Mesenteric fat pad (tissue), 1 donor: ENCODE measurements around the gene NIPAL3. TPM values are rescaled to one million over a fixed set of nuclear protein-coding genes. Genes with fewer than 3 reads are reported as not detected.

Source experiments
- DNase-seq: peaks from one replicate; pipeline ENCODE4 v3.0.0-alpha.2; 2020; ENCODE audit warnings: low spot score
- total RNA-seq: library from RNA; stranded (reverse); fragmentation: NEBNext Ultra II Directional; extraction: Animal tissue kit (Norgen Biotek cat#: 25700); gene quantifications from one replicate; pipeline ENCODE4 v1.2.1, GENCODE V29; 2021
- donor health status: DM: yes; HTN: yes; CAD: no.

The NIPAL3 gene
- total RNA-seq, 1 donor from 2014 or later = 9.6 TPM

DNA sequence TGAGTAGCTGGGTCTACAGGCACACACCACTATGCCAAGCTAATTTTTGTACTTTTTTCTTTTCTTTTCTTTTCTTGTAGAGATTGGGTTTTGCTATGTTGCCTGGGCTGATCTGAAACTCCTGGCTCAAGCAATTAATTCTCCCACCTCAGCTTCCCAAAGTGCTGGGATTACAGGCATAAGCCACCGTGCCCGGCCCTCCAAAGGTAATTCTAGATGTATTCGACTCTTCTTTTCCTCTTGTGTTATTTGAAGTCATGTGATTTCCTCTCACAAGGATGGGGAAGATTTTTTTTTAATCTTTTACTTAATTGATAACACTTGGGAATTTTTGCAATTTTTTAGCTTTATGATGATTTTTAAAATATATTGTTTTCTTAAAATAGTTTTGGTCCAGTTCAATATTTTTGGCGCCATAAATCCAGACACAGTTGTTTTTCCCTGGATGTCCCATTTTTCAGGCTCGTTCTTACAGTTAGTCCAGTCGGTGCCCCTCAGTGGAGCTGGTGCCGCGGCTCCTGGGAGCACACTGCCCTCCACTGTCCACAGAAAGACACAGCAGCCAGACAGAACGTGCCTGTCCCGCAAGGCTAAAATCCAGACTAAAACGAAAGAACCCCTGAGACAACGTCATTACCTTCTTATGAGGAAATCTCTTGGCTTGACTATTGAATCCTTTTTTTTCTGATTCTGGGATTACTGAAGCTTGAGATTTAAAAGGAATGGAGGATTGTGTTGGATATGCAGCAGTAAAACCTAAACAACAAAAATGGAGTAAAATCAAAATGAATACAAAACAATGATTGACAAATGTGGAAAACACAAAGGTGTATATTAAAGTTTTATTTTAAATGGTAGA is 24.4 kb upstream of the NIPAL3 start:
- no peak for DNase-seq

GRCh38 chr1:24391882-24392603 is 23.6 kb upstream of the NIPAL3 start:
- no peak for DNase-seq

GRCh38 chr1:24392604-24392946 is 23.0 kb upstream of the NIPAL3 start:
- no peak for DNase-seq

DNA sequence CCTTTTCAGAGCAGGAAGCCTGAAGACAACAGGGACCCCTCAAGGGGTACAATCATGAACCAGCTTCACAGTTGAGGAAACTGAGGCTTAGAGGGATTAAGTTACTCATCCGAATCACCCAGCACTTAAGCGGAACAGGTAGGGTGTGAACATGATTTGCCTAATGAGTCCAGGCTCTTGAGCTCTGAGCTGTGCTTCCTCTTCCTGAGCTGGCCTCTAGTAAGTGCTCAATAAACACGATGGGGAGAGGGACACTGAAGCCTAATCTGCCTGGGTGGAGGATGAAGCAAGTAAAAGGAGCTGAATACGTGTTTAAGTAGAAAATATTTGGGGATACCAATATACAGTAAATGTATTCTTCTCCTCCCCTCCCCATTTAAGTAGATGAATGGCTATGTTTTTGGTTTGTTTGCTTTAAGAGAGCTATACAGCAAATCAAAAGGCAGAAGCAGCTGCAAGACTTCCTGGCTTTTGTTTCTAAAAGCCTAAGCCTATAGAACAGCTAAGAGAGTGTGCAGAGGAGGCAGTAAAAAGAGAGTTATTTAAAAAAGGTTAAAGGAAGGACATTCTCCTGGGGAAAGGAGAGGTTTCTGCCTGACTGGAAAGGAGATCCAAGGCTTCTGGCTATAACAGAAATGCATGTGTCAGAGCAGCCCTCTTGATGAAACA is 22.5 kb upstream of the NIPAL3 start:
- DNase-seq = no peak

- no peak for DNase-seq
Measured at GRCh38 chr1:24393892-24394291, 21.7 kb upstream of the NIPAL3 start.

- no peak for DNase-seq
Measured at GRCh38 chr1:24400065-24400464, 15.5 kb upstream of the NIPAL3 start.

GRCh38 chr1:24403806-24404205 is 11.8 kb upstream of the NIPAL3 start:
- DNase-seq = no peak

DNA sequence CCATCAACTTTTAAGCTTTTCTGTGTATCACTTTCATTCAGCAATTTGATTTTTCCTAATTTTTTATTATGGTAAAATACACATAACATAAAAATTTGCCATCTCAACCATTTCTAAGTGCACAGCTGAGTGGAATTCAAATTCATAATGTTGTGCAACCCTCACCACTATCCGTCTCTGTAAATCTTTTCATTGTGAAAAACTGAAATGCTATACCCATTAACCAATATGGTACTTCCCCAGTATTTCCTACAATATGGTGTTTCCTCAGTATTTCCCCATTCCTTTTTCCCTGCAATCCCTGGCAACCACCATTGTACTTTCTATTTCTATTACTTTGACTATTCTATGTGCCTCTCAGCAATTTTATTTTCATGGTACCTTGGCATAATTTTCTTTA is 8.8 kb upstream of the NIPAL3 start:
- DNase-seq = no peak

- no peak for DNase-seq
Measured at GRCh38 chr1:24409535-24409934, 6.1 kb upstream of the NIPAL3 start.

- DNase-seq = no peak
Measured at GRCh38 chr1:24410750-24411149, 4.9 kb upstream of the NIPAL3 start.

GRCh38 chr1:24411963-24412362 is 3.6 kb upstream of the NIPAL3 start:
- no peak for DNase-seq

DNA sequence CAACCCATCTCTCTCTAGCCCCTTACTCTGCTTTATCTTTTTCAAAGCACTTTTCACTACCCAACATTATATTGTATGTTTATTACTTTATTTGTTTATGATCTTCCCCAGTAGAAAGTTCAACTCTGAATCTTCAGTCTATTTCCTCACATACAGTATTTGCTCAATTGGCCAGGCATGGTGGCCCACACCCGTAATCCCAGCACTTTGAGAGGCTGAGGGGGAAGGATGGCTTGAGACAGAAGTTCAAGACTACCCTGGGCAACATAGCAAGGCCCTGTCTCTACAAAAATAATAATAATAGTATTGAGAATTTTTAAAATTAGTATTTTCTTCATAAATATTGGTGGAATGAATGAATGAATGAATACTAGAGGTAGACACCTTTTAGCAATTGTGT is 3.2 kb upstream of the NIPAL3 start:
- no peak for DNase-seq

DNA sequence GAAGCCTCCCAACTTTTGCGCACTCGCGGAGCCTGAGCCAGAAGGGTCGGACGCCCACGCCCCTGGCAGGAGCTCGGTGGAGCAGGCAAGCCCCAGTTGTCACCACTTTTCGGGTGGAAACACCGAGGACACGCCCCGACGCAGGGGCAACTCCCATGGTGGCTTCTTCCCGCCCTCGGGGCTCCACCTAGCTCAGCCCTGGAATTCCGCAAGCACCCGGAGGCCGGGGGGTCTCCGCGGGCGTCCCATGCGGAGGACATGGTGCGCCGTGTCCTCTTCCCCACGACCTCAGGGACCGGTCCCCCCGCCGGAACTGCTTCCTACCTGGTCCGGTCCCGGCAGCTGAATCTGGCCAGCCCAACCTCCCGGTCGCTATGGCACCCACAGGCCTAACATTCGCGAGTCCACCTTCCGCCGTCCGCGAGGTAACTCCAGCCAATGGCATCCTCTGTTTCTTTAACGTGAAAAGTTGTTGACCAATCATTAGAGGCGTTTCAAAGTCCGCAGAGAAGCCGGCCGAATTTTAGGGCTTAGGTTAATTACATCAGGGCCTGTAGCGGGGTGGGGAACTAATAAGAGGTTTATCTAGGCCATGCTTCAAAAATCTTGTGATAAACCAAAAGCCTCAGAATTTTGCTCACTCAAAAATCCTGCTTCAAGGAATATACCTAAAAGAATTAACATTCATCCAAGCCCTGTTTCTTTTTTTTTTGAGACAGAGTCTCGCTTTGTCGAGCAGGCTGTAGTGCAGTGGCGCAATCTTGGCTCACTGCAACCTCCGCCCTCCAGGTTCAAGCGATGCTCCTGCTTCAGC is 2.0 kb upstream of the NIPAL3 start, which contains the start of gene STPG1:
TSS of gene STPG1 (minus strand) at position 433 of the 814 bp plus-strand sequence. CDS start 12,394 bp downstream, outside the sequence.
- no peak for DNase-seq

GRCh38 chr1:24414775-24415333 is 748 bp upstream of the NIPAL3 start:
- no peak for DNase-seq

DNA sequence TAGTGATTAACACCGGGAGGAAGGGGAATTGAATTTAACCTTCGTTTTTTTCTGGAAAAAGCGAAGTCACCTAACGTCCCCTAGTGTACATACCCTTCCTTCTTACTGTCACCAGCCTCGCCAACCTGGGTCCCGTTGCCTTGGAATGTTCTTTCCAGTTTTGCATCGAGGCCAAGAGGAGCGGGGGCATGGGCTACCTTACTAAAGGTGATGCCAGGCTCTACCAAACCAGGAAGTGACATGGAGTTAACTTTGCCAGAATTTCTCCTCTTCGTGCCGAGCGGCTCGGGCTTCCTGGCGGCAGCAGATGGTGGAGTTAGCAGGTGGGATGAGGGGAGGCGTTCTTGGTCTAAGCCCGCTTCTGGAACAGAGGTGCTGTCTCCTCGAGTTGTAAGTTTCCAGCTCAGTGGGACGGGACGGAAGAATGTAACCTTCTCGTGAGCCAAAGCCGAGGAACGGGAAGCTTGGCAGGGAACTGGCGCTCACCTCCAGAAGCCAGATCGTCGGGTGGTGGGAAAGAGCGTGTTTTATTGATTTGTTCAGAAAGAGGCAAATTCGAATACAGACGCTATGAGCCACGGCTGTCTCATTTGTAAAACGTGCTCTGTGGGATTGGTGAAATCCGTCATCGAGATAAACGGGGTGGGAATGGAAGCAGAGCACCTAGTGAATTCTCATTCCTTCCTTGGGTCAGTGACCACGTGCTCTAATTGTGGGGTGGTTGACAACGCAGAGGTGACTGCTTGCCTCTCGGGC is 486 bp downstream of the NIPAL3 start:
- no peak for DNase-seq

GRCh38 chr1:24416666-24417391 is 1.2 kb downstream of the NIPAL3 start:
- no peak for DNase-seq

- DNase-seq = no peak
Measured at GRCh38 chr1:24417681-24418080, 2.1 kb downstream of the NIPAL3 start.

GRCh38 chr1:24418898-24419628 is 3.5 kb downstream of the NIPAL3 start:
- DNase-seq = no peak

DNA sequence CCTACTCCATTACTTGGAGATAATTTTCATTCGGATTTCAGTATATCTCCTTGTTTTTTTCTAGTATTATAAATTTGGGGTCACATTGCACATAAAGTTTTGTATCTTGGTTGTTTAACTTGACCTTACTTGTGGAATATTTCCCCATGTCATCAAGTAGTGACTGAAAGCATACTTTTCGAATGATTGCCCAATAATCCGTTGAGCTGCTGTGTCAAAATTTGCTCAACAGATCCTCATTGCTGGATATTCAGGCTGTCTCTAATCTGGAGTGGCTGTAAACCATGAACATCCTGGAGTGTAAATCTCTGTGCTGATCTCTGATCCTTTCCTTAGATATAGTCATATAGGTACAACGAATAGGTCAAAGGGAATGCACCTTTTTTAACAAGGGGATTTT is 4.9 kb downstream of the NIPAL3 start:
- no peak for DNase-seq
